ENCODE measurements around the gene IL15RA. TPM values are rescaled to one million over a fixed set of nuclear protein-coding genes. Genes with fewer than 3 reads are reported as not detected.

The IL15RA gene
- total RNA-seq, 1 donor from 2014 or later: 3.1 TPM

DNA sequence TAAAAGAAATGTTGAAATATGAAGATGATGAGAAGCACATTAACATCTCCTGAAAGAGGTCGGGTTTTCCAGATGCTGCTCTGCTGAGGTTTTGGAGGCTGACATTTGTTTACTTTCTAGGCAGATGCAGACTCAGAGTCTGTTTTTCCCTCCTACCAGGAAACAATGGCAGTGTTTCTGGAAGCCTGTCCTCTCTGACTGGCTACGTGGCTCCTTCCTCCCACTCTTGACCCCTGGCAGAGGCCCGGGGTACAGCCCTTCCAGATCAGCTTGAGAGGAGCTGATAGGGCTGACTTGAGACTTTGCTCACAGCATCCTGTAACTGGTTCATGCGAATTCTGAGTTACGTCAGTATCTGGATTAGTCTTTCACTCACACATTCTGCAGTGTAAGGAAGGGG lies 41.1 kb upstream of the IL15RA start:
- DNase-seq (ENCODE audit: low read depth): no peak
- no peaks in the 10 kb centered on the region for H3K36me3 ChIP-seq (ENCODE audit: insufficient read depth, low read length)
- no peak overlapping the region for H3K4me2 ChIP-seq (ENCODE audit: low read length)
- TF ChIP-seq CTCF (IDR thresholded peaks at IDR 0.05; ENCODE audit: insufficient read depth, low read depth, low read length): no peak
- no peak for TF ChIP-seq EZH2 (IDR thresholded peaks at IDR 0.05; ENCODE audit: insufficient read depth, low read length)
- no peak overlapping the region for H3K4me3 Mint-ChIP-seq (ENCODE audit: unreplicated experiment)
- H3K9ac ChIP-seq (ENCODE audit: low read length): no peak overlapping the region
- H3K27me3 ChIP-seq (ENCODE audit: insufficient read depth, low read length): peaks cover 3% of the 10 kb centered on the region
- FAIRE-seq: no peak
- H3K4me3 ChIP-seq (ENCODE audit: insufficient read depth, low read depth, low read length): no peak overlapping the region
- H4K20me1 ChIP-seq (ENCODE audit: insufficient read depth, low read length): no peaks in the 10 kb centered on the region
- H3K27me3 Mint-ChIP-seq (ENCODE audit: low read depth, unreplicated experiment): peaks cover 20% of the 10 kb centered on the region
- peaks cover 5% of the 10 kb centered on the region for H3K9me3 Mint-ChIP-seq (ENCODE audit: unreplicated experiment)
- no peak overlapping the region for H3K27ac Mint-ChIP-seq (ENCODE audit: unreplicated experiment)
- H3K79me2 ChIP-seq (ENCODE audit: insufficient read depth, low read length): no peaks in the 10 kb centered on the region
- H3K4me1 ChIP-seq (ENCODE audit: insufficient read depth, low read length): no peaks in the 10 kb centered on the region
- no peaks in the 10 kb centered on the region for H3K36me3 Mint-ChIP-seq (ENCODE audit: low read depth, unreplicated experiment)
- peaks cover 4% of the 10 kb centered on the region for H3K4me1 Mint-ChIP-seq (ENCODE audit: low read depth, unreplicated experiment)
- H2AFZ ChIP-seq (ENCODE audit: low read depth, low read length): no peak overlapping the region
- H3K9me3 ChIP-seq (ENCODE audit: insufficient read depth, low read depth, low read length): no peaks in the 10 kb centered on the region
- no peak overlapping the region for H3K27ac ChIP-seq (ENCODE audit: low read depth, low read length)

- TF ChIP-seq EZH2 (IDR thresholded peaks at IDR 0.05; ENCODE audit: insufficient read depth, low read length) (no peak), CTCF (IDR thresholded peaks at IDR 0.05; ENCODE audit: insufficient read depth, low read depth, low read length) (no peak)
- Mint-ChIP-seq H3K27me3 (ENCODE audit: low read depth, unreplicated experiment) (peaks cover 20% of the 10 kb centered on the region), H3K27ac (ENCODE audit: unreplicated experiment) (no peak overlapping the region), H3K9me3 (ENCODE audit: unreplicated experiment) (peaks cover 5% of the 10 kb centered on the region), H3K4me1 (ENCODE audit: low read depth, unreplicated experiment) (peaks cover 4% of the 10 kb centered on the region), H3K4me3 (ENCODE audit: unreplicated experiment) (no peak overlapping the region), H3K36me3 (ENCODE audit: low read depth, unreplicated experiment) (no peaks in the 10 kb centered on the region)
- H4K20me1 ChIP-seq (ENCODE audit: insufficient read depth, low read length): no peaks in the 10 kb centered on the region
- H2AFZ ChIP-seq (ENCODE audit: low read depth, low read length): no peak overlapping the region
- no peaks in the 10 kb centered on the region for H3K4me1 ChIP-seq (ENCODE audit: insufficient read depth, low read length)
- no peaks in the 10 kb centered on the region for H3K36me3 ChIP-seq (ENCODE audit: insufficient read depth, low read length)
- no peak overlapping the region for H3K9ac ChIP-seq (ENCODE audit: low read length)
- H3K27ac ChIP-seq (ENCODE audit: low read depth, low read length): no peak overlapping the region
- H3K4me3 ChIP-seq (ENCODE audit: insufficient read depth, low read depth, low read length): no peak overlapping the region
- peaks cover 3% of the 10 kb centered on the region for H3K27me3 ChIP-seq (ENCODE audit: insufficient read depth, low read length)
- H3K79me2 ChIP-seq (ENCODE audit: insufficient read depth, low read length): no peaks in the 10 kb centered on the region
- FAIRE-seq (no peak), DNase-seq (ENCODE audit: low read depth) (no peak)
- H3K9me3 ChIP-seq (ENCODE audit: insufficient read depth, low read depth, low read length): no peaks in the 10 kb centered on the region
- H3K4me2 ChIP-seq (ENCODE audit: low read length): no peak overlapping the region
Observed at GRCh38 chr10:6017781-6018354, 40.5 kb upstream of the IL15RA start.

GRCh38 chr10:6014241-6014761 lies 37.0 kb upstream of the IL15RA start:
- no peak overlapping the region for H3K27ac ChIP-seq (ENCODE audit: low read depth, low read length)
- FAIRE-seq: no peak
- no peaks in the 10 kb centered on the region for H3K79me2 ChIP-seq (ENCODE audit: insufficient read depth, low read length)
- peak; percentile 12 for DNase-seq (ENCODE audit: low read depth)
- no peaks in the 10 kb centered on the region for H4K20me1 ChIP-seq (ENCODE audit: insufficient read depth, low read length)
- no peaks in the 10 kb centered on the region for H3K36me3 ChIP-seq (ENCODE audit: insufficient read depth, low read length)
- Mint-ChIP-seq H3K4me1 (ENCODE audit: low read depth, unreplicated experiment) (peaks cover 5% of the 10 kb centered on the region), H3K4me3 (ENCODE audit: unreplicated experiment) (no peak overlapping the region), H3K9me3 (ENCODE audit: unreplicated experiment) (no peaks in the 10 kb centered on the region), H3K27me3 (ENCODE audit: low read depth, unreplicated experiment) (peaks cover 4% of the 10 kb centered on the region), H3K36me3 (ENCODE audit: low read depth, unreplicated experiment) (no peaks in the 10 kb centered on the region), H3K27ac (ENCODE audit: unreplicated experiment) (no peak overlapping the region)
- TF ChIP-seq EZH2 (IDR thresholded peaks at IDR 0.05; ENCODE audit: insufficient read depth, low read length) (no peak), CTCF (IDR thresholded peaks at IDR 0.05; ENCODE audit: insufficient read depth, low read depth, low read length) (peak; percentile 73)
- H3K27me3 ChIP-seq (ENCODE audit: insufficient read depth, low read length): peaks cover 3% of the 10 kb centered on the region
- no peak overlapping the region for H2AFZ ChIP-seq (ENCODE audit: low read depth, low read length)
- H3K4me2 ChIP-seq (ENCODE audit: low read length): no peak overlapping the region
- no peaks in the 10 kb centered on the region for H3K4me1 ChIP-seq (ENCODE audit: insufficient read depth, low read length)
- H3K9ac ChIP-seq (ENCODE audit: low read length): no peak overlapping the region
- no peak overlapping the region for H3K4me3 ChIP-seq (ENCODE audit: insufficient read depth, low read depth, low read length)
- no peaks in the 10 kb centered on the region for H3K9me3 ChIP-seq (ENCODE audit: insufficient read depth, low read depth, low read length)
